ENCODE measurements around the gene WARS2. TPM values are rescaled to one million over a fixed set of nuclear protein-coding genes. Genes with fewer than 3 reads are reported as not detected.
A peak's percentile ranks its signal among the peaks of the same experiment; 100 is the strongest.

The WARS2 gene
- total RNA-seq, 1 donor from 2014 or later: 35.6 TPM

GRCh38 chr1:119083980-119084379 is 56.5 kb downstream of the WARS2 start:
- DNase-seq (ENCODE audit: low spot score): no peak

- DNase-seq (ENCODE audit: low spot score): no peak
These were observed 57.0 kb downstream of the WARS2 start for GRCh38 chr1:119083479-119083878.

- no peak for DNase-seq (ENCODE audit: low spot score)
These were observed 58.8 kb downstream of the WARS2 start for GRCh38 chr1:119081700-119082099.

DNA sequence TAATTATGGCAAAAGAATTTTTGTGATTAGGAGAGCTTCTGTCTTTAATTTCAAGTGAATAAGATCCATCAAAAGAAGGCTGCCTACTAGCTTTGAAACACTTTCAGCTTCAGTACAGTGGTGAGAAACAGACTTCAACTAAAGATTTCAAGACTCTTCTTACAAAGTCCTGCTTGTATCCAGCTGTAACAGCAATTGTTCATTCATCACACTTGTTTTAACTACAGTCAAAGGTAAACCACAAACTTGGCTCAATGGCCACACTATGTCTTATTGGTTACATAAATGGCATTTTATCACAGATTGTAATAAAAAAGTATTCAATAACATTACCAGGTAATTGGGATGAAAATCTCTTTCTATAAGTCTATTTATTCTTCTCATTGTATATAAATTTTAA is 59.2 kb downstream of the WARS2 start:
- no peak for DNase-seq (ENCODE audit: low spot score)

- no peak for DNase-seq (ENCODE audit: low spot score)
These were observed 59.9 kb downstream of the WARS2 start for GRCh38 chr1:119080586-119080985.

GRCh38 chr1:119079881-119080280 is 60.6 kb downstream of the WARS2 start:
- DNase-seq (ENCODE audit: low spot score): no peak

- no peak for DNase-seq (ENCODE audit: low spot score)
These were observed 64.8 kb downstream of the WARS2 start for GRCh38 chr1:119075614-119076013.

DNA sequence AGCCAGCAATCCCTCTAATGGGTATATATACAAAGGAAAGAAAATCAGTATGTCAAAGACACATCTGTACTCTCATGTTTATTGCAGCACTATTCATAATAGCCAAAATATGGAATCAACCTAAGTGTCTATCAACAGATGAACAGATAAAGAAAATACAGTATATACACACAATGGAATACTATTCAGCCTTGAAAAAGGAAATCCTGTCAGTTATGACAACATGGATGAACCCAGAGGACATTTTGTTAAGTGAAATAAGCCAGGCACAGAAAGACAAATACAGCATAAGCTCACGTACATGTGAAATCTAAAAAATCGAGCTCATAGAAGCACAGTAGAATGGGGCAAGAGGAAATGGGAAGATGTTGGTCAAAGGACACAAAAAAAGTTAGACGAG is 69.1 kb downstream of the WARS2 start:
- no peak for DNase-seq (ENCODE audit: low spot score)

- DNase-seq (ENCODE audit: low spot score): no peak
These were observed 70.8 kb downstream of the WARS2 start for GRCh38 chr1:119069682-119070081.

DNA sequence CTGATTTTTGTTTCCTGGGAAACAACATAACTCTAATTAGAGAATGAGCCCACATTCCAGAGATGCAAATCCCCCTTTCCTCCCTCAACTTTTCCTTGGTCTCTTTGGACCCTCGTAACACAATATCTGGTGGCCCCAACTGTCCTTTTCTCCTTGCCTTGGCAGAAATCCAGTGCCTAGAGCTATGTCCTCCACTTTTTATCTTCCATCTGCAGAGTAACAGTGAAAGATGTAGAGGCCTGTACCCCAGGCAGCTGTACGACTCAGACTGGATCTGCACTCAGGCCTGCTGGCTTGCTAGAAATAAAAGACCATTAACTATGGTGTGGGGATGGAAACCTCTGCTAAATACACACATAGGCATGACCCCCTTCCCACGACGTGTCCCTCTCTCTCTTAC is 72.0 kb downstream of the WARS2 start:
- no peak for DNase-seq (ENCODE audit: low spot score)

- no peak for DNase-seq (ENCODE audit: low spot score)
These were observed 78.8 kb downstream of the WARS2 start for GRCh38 chr1:119061700-119062099.

DNA sequence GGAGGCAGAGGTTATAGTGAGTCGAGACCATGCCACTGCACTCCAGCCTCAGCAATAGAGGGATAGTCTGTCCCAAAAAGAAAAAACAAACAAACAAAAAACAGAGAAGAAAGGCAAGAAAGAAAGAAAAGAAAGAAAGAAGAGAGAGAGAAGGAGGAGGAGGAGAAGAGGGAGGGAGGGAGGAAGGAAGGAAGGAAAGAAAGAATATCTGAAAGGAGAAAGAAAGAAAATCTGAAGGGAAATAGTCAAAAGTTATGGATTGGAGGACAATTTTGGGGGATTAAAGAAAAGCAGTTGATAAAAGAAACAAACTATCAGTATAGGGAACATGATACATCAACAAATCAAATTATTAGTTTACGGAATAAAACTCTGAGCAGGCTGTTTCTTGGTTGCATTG is 84.9 kb downstream of the WARS2 start:
- DNase-seq (ENCODE audit: low spot score): no peak

- no peak for DNase-seq (ENCODE audit: low spot score)
These were observed 86.5 kb downstream of the WARS2 start for GRCh38 chr1:119053917-119054316.

DNA sequence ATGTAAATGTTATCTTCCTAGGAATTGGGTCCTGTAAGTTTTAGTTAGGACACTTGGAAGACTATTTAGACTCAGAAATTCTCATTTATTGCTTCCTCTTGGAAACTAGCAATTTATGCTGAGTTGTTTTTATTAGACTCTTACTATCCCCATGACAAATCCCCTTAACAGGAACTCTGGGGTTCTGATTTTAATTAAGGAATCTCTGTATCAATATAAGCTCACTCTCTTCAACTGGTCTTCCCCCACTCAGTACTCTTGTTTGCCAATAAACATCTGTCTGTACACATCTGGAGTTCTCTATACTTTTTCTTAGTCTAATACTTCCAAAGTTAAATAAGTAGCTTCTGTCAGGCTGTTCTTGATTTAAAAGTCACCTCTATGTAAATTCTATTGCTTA is 88.2 kb downstream of the WARS2 start:
- DNase-seq (ENCODE audit: low spot score): no peak

- DNase-seq (ENCODE audit: low spot score): no peak
These were observed 91.6 kb downstream of the WARS2 start for GRCh38 chr1:119048624-119049404.

DNA sequence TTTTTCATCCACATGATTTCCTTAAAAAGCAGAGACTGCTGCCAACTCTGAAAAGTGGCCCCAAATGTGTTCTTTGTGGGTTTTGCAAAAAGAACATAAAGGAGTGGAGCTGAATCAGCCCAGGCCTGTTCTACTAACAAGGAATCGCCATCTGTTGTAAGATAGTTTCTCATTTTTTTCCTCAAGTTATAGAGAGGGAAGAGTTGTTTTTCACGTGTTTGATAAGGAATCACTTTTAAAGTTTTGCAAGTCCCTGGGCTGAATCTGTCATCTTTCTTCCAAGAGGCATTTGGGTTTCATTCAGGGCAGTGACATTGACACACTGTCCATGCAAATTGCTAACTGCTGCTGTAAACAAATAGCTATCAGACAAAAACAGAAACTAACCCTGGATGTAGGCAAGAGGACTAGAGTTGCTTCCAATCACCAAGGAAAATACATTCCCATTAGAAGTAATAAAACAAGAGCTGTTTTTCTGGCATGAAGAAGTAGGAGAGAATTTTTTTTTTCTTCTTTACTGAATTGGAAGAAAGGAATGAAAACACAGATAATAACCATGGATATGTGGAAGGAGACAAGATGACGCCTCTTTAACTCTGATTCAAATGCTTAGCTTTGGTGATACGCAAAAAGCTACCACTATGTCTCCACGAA is 93.5 kb downstream of the WARS2 start:
- peak; percentile 80 for DNase-seq (ENCODE audit: low spot score)

DNA sequence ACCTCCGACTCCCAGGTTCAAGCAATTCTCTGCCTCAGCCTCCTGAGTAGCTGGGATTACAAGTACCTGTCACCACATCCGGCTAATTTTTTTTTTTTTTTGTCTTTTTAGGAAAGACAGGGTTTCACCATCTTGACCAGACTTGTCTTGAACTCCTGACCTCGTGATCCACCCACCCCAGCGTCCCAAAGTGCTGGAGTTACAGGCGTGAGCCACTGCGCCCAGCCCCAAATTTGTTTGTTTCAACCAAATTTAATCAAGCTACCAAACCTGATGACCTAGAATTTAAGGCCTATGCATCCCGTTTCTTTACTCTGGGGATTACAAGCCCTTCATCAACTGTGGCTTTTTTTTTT is 94.0 kb downstream of the WARS2 start:
- no peak for DNase-seq (ENCODE audit: low spot score)

GRCh38 chr1:119045096-119045746 is 95.2 kb downstream of the WARS2 start:
- no peak for DNase-seq (ENCODE audit: low spot score)

GRCh38 chr1:119040906-119041305 is 99.5 kb downstream of the WARS2 start:
- DNase-seq (ENCODE audit: low spot score): peak; percentile 69

GRCh38 chr1:119040489-119040888 is 100.0 kb downstream of the WARS2 start:
- no peak for DNase-seq (ENCODE audit: low spot score)

DNA sequence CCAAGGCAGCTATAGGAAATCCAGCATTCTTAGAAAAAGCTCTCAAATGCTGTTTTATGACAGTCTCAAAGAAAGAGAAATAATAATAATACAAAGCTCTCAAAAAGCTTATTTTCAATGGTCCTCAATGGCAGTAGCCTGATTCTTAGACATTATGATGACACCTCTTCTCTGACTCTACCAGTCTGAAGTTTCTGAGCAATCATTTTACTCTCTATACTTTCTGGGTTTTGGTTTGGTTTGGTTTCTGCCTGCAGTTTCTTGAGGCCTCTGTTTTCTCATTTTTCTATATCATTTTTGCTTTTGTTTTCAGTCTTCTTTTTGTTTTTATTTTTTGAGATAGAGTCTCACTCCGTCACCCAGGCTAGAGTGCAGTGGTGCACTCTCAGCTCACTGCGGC is 102.1 kb downstream of the WARS2 start:
- no peak for DNase-seq (ENCODE audit: low spot score)

GRCh38 chr1:119034359-119034758 is 106.1 kb downstream of the WARS2 start:
- DNase-seq (ENCODE audit: low spot score): no peak

GRCh38 chr1:119032986-119033385 is 107.5 kb downstream of the WARS2 start:
- no peak for DNase-seq (ENCODE audit: low spot score)
